GM21723 (cell line): ENCODE results near the gene ATP2B2.

Experiments
- ATAC-seq: cut with Tn5 transposase; IDR thresholded peaks from one replicate; pipeline ENCODE4 v1.9.1; 2021; ENCODE audit warnings: mild to moderate bottlenecking, moderate library complexity; ENCODE audit not compliant: unreplicated experiment

Gene ATP2B2

DNA sequence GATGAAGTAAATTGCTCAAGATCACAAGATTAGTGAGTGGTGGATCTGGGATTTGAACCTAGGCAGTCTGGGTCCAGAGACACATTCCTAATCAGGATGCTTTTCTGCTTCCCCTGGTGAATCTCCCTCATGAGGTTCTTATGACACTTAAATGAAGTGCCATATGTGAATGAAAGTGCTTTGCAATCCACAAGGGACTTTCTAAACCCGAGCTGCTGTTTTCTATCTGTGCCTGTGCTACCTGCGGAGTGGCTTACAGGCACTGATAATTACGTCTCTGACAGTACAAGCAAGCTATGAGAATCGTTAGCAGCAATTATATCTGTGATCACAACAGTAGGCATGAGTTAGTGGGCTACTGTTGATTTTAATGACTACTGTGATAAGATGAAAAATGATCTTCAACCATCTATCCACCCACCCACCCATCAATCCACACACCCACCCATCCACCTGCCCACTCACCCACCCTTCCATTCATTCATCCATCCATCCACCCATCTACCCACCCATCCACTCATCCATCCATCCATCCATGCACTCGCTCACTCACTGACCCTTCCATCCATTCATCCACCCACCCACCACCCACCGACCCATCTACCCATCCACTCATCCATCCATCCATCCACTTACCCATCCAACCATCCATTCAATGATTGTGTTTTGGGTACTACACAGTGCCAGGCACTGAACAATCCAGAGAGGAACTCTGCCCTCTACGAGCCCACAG lies 51.8 kb downstream of the ATP2B2 start:
- ATAC-seq: no peak

DNA sequence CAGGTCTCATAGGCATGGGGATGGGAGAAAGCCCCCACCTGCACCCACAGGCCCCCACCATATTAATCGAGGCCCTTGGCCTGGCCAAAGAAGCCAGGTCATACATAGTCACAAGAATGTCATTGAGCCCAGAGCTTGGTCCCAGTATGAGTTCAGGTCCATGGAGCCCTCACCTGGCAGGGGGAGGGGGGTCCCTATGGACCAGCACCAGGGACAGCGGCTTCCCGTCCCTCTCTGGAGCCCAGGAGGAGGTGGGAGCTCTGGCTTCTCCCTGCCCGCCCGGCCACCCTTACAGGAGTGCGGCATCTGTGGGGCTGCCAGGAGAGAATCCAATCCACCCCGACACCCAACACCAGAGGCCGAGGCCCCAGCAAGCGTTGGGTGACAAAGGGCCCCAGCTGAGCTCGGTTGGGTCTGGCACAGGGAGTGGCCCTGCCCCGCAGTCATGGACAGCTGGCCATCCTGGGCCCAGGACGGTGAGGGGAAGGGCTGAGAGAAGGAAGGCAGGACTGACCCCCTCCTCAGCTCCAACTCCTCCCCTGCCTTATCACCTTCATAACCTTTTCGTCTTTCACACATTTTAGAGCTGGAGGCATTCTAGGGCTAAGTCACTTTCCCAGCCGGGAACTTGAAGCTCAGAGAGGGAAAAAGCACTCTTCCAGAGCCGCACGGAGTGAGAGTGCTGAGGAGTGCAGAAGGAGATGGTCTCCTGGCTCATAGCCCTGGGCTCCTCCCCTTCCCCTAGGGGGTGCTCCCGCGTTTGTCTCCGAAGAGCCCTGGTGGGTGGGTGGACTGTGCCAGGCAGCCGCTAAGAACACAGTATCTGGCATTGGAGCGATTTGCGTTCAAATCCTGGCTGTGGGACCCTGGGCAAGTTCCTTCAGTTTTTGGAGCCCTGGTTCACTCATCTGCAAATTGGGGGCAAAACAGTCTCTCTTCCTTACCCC lies 54.6 kb downstream of the ATP2B2 start:
- no peak for ATAC-seq

DNA sequence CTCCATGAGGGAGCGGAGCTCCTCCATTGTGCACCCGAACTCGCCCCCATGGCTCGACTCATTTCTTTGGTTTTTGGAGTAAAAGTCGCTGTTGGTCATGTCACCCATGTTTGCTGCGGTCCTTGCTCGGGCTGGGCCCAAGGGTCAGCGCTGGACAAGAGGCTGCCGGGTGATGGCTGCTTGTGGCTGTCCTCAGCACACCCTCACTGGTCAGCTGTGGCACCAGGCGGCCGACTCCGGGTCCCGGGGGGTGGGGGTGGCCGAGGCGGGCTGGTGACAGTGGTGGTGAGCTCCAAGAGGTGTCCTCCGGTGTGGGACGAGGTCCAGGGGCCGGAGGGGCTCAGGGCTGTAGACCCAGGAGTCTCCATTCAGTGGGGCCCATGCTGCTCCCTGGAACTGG lies 56.0 kb downstream of the ATP2B2 start:
- no peak for ATAC-seq

DNA sequence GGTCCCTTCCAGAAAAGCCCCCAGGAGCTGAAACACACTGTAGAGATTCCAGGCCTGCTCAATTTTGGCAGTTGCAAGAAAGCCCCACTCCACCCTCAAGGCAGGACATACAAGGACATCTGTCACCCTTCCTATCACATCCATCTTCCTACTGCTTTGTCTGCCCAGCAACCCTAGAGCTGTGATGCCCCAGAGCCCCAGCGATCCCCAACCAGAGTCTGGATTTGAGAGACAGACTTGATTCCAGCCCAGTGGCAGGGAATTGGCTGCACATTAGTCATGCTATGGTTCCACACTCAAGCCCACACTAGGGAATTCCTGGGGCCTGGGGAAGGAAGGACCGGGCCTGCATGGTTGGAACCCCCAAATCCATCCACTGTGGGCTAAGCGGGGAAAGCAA lies 56.8 kb downstream of the ATP2B2 start:
- ATAC-seq: no peak

DNA sequence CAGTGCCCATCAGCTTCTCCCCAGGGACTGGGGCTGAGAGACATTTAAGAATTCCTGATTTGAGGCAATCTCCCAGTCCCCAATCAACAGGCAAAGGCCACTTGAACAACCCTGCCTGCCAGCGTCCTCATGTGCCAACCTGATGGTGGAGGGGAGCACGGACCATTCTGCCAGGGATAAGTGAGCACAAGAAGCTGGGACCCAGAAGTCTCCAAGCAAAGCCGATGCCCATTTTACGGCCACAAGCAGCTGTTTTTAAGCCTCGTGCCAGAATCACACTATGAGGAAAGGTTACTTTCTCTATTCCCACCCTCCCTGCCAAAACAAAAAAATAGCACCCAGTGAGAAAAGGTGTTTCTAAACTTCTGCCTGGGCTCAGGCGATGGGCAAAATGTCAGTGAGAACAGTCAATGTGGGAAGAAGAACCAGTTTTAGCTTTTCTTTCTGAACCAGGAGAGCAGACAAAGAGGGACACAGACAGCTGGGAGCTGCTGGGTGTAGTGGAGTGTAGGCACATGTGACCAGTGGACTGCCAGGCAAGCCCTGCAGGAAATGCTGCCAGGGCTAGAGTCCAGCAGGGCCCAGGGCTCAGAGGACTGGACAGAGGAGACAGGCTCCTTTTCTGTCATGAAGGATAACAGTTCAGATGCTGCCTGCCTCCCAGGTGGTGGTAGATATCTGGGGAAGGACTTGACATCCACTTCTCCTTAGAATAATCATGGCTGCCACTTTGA lies 57.7 kb downstream of the ATP2B2 start:
- ATAC-seq: no peak

DNA sequence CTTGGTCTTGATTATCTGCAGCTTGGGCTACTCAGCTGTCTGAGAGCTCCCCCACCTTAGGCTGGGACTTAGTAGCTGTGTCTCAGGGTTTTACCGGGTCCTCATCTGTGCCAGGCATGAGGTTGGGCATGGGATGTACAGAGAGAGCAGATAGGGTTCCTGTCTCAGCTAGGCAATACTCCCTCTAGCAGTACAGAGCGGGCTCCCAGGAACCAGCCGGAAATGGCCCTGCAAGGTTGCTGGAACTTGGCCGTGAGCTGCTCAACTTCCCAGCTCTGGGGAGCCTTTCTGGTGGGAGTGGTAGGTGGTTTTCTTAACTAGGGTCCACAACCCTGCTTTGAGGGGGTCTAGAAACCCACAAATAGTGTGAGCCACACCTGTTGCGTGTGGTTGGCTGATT lies 58.3 kb downstream of the ATP2B2 start:
- ATAC-seq: no peak

DNA sequence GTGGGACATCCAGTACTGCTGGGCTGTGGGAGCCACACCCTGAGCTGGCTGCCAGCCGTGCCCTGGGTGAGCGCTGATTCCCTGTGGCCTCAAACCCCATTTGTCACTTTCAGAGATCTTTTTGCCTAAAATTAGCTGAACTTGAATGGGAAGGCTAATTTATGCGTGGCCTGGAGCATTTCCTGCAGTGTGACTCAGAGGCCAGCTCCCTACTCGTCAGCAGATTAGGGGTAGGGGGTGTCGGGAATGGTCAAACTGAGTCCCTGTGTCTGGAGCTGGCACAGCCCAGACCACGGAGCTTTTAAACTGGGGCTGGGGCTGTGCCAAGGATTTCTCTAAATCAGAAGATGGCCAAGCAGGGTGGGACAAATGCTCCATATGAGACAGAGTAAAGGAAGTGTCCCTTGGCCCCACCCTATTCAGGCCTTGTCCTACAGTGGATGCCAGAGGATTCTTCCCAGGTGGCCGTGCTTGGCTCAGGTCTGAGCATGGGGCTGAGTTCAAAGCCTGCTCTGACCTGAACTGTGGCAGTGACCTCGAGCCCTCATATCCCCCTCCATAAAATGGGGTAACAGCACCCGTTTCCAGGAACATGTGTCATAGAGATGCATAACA lies 59.7 kb downstream of the ATP2B2 start:
- ATAC-seq: no peak

DNA sequence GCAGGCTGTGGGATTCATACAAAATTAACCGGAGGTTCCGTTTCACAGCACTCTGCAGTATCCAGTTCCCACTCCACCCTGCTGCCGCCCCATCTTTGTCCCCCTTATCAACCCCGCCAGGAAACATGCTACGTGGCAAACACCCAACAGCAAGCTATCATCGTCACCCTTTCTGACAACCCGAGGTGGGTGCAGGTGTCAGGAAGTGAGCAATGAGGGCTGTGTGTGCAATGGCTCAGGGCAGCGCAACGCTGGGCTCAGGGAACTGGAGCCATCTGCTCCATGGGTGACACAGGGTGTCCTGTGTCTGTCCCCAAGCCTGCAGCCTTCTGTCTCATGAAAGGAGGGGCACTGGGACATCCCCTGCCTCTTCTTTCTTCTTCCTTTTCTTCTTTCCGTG lies 60.9 kb downstream of the ATP2B2 start:
- ATAC-seq: no peak

DNA sequence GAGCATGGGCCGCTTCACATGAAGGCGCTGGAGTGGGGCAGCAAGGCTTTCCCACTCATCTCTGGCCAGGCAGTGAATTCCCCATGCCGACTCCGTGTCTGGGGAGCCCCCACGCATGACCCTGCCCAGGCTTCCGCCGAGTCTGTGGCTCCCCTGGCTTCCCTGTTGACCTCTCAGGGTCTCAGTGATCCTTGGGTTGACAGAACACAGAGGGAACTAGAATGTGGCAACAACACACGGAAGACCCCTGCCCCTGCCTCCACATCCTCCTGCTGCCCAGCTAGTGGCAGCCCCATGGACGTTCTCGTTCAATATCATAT lies 61.3 kb downstream of the ATP2B2 start:
- no peak for ATAC-seq

DNA sequence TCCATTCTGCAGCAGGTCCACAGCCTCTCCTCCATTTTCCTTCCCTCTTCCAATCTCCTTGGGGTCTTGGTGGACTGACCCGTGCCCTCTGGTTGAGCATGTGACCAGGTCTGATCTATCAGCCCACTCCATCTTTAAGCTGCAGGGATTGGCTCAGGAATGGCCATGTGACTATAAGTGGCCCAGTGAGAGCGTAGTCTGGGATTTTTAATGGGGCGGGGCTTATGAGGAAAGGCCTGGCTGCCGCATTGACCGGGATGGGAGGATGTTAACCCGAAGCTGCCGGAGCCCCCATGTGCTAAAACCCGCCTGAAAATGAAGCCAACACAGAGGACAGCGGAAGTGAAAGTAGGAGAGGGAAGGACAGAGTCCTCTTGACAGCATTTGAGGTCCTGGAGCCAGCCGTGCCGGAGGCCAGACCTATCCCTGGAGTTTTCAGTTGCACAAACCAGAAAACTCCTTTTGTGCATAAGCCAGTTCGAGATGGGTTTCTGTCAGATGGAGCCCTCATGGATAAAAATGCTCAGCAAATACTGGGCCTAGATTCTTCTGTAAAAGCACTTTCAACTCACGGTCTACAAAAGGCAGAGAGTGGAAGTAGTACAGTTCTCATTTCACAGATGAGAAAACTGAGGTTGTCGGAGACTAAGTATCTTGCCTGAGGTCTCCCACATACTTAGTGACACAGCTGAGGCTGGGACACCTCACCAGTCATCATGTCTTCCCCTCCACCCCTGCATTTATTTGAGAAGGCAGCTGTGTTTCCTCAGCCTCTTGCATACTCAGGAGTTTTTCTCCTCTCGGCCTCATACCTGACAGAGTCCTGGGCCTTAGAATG lies 61.9 kb downstream of the ATP2B2 start:
- ATAC-seq: no peak

DNA sequence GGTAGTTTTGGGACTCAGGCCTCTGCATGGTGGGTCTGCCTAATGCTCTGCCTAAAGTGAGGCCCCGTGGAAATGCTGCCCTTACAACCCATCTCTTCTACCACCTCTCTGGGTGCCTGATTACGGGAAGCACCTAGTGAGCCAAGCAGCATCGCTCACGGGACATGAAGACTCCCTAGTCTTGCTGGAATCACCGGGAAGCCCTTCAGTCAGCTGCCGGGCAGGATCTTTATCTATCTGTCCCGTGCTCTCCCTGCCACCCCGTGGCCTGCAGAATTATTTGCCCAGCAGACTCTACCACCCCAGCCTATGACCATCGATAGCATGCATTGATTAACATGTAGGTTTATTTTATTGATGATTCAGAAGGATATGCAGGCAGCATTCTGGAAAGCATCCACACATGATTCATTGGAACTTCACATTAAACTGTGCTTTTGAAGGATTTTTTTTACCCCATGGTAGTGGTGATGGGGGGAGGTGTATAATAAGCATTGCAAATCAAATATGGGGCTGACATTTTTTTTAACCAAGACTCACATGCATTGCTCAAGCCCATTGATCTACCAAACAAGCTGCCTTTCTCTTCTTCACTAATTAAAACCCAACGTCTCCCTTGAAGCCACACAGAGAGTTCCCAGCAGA lies 63.1 kb downstream of the ATP2B2 start:
- ATAC-seq: no peak

DNA sequence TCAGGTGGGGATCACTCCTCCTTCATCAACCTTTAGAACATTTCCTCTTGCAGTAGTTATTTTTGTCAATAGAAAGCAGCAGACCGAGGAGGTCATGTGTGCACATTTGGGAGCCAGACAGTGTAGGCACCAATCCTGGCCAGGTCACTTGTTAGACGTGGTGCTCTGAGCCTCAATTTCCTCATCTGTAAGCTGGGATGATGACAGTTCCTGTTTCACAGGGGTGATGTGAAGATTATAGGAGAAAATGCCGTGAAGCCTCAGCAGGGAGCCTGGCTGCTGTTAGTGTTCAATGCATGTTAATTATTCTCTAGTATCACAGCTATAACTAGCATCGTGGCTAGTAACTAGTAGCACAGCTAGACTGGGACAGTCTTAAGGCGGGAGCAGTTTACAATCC lies 64.7 kb downstream of the ATP2B2 start:
- no peak for ATAC-seq

DNA sequence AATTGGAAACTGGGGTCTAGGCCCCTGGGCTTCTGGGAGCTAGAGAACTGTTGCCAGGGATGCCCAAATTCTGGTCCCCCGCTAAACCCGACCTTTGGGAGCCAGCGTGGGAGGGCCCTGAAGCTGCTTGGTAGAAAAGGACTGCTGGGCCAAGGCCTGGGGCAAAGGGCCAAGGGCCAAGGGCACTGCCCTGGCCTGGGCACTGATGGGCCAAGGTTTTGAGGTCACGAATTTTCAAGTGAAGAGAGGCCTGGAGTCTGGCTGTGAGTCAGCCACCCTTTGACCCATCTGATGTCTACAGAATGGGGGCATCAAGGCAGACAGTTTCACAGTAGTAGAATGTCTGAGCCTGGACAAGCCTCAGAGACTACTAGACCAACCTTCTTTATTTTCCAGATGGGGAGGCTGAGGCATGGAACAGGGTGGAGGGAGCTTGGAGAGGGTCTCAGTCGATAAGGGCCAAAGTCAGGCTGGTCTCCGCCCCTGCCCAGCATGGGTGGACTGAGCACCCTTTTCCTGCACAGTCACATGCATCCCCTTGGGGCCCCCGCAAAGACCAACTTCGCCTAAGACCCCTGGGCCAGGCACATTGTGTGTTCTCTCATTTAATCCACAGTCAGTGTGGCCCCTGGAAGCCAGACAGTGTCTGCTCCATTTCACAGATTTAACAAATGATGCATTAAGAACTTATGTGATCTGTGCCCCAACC lies 66.3 kb downstream of the ATP2B2 start:
- ATAC-seq: no peak

DNA sequence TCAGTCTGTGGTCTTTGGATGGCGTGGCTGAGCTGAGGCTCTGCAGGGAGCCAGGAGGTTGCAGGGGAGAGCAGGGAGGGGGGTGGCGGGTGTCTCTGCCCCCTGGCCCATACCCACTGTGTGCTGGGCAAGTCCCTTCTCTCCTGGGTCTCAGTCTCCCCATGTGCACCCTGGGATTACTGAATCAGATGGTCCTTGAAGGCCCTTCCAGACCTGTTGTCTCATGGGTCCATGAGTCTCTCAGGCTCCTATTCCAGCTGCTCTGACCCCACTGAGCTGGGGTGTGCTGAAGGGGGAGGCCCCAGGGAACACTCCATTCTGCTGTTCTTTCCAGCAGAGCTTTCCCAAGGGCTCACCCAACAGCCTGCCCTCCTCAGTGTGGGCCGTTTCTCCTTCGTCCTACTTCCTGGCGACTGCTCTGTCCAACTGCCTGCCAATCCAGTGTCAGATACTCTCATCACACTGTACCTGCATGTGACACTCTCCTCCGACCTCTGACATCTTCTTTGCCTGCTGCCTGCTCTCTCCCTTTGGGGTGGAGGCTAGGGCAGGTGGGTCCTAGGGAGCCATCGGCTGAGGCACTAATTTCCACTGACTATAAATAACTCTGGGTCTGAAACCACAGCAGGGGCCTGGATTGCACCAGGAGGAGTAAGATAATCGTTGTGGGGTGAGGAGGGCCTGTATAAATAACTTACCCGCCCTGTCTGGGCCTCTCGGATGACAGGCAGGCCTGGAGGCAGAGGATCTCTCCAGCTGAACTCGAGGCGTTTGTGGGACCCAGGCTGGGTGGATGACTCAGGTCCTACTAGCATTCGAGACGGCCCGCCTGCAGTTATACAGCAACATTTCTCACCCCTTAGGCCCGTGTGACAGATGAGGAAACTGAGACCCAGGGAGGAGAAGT lies 67.1 kb downstream of the ATP2B2 start:
- no peak for ATAC-seq

DNA sequence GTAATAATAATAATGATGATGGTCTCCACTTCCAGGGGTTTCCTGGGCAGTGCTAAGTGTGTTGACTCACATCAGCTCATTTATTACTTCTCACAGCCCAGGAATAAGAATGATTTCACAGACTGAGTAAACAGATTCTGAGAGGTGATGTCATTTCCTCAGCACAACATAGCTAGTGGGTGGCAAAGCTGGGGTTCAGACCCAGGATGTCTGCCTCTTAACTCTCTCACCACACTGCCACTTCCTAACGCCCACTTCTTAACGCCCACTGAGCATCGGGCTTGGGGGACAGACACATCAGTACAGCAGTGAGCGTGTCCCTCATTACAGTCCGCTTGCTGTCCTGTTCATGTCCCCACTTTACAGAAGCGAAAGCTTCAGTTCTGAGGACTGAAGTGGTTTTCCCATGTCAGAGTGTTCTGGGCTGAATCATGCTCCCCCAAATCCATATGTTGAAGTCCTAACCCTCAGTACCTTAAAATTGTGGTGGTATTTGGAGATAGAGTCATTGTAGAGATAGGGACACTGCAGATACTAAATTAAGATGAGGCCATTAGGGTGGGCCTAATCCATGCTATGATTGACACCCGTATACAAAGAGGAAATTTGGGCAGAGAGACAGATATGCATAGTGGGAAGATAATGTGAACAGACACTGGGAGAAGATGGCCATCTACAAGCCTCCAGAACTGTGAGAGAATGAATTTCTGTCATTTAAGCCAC lies 68.0 kb downstream of the ATP2B2 start:
- peak; percentile 76 for ATAC-seq

DNA sequence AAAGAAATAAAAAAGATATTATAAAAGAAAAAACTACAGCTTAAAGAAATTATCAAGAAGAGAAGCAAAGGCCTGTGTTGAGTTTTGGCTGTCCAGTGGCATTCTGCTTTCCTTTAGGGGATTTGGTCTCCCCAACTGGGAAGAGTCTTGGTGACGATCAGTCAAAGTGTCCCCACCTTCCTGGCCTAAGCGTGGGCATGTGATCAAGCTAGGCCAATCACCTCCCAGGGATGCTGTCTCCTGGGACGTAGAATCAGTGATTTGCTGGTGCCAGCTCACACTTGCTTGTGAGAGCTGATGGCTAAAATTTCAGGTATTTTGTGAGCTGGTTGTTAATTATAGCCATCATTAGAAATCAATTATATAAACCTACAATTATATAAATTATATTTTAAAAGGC lies 69.5 kb downstream of the ATP2B2 start:
- ATAC-seq: no peak

DNA sequence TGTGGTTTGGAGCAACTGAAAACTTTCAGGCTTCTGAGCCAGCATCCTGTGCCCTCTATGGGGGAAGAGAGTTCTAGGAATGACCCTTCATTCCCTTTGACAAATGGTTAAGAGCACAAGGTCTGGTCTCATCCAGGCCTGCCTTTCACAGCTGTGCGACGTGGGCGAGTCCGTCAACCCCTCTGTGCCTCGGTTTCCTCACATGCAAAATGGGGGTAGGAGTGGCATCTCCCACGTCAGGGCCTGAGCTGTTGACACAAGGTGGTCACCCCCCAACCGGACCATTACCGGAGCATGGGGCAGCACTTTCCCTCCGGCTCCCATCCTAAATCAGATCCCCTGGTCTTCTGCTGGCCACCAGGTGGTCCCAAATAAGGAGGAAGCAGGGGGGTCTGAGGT lies 70.4 kb downstream of the ATP2B2 start:
- ATAC-seq: no peak
